HL-60 (cell line): Measurements from ENCODE around the gene SPRED3.

Experiments used
- DNase-seq, 2 experiments: peaks; one replicate each; pipeline ENCODE4 v3.0.0-alpha.2; 2010 to 2020; ENCODE audit warnings: low read depth in 1 of 2, low spot score in 1 of 2
- H3K27ac ChIP-seq: fragments of 250-450 bp; sonication (Bioruptor Pico); replicated peaks from 2 replicates; pipeline ENCODE4 v1.5.1; 2020; ENCODE audit warnings: mild to moderate bottlenecking, moderate library complexity
- H3K27me3 ChIP-seq: fragments of 250-450 bp; sonication (Bioruptor Pico); 2 replicates; pipeline ENCODE4 v1.5.1; 2021; ENCODE audit warnings: mild to moderate bottlenecking, moderate library complexity; ENCODE audit not compliant: insufficient read depth, poor library complexity, severe bottlenecking
- H3K4me3 ChIP-seq: replicated peaks from 2 replicates; pipeline ENCODE4 v1.5.1; 2011; ENCODE audit warnings: mild to moderate bottlenecking, control low read depth, low read length; ENCODE audit not compliant: insufficient read depth
- GABPA ChIP-seq: IDR thresholded peaks from 2 replicates; pipeline ENCODE4 v1.6.1; 2012; ENCODE audit warnings: low read depth
- POLR2AphosphoS5 ChIP-seq: IDR thresholded peaks from 2 replicates; pipeline ENCODE4 v1.6.1; 2012; ENCODE audit warnings: low read depth
- SPI1 ChIP-seq: IDR thresholded peaks from 2 replicates; pipeline ENCODE4 v1.6.1; 2012; ENCODE audit warnings: low read depth, mild to moderate bottlenecking, borderline replicate concordance
- TF ChIP-seq, protein P1 (sequence below): IDR thresholded peaks from one replicate; pipeline ENCODE4 v1.5.1; 2011; ENCODE audit warnings: low read length, control low read depth, inconsistent platforms; ENCODE audit not compliant: insufficient read depth
- TF ChIP-seq, protein P2 (sequence below): IDR thresholded peaks from 2 replicates; pipeline ENCODE4 v1.6.1; 2012; ENCODE audit warnings: low read depth; ENCODE audit not compliant: insufficient replicate concordance

Gene SPRED3

DNA sequence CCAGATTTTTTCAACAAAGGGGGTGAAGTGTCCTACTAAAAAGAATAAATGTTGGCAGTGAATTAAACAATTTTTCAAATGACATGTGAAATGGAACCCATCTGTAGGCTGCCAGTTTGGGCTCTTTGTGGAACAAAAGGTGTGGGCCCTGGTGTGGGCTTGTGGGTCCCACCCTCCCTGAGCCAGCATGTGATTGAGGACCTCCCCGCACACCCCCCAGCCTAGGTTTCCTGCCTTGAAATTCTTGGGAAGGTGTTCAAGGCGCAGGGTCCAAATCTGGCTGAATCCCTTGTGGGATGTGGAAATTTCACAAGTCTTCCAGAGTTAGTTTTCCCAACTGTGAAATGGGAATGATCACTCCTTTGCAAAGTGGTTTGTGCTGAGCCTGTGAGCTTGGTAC is 4.8 kb upstream of the SPRED3 start:
- peaks cover 8% of the 10 kb centered on the region for H3K27me3 ChIP-seq
- no peak overlapping the region for H3K4me3 ChIP-seq
- H3K27ac ChIP-seq = no peak overlapping the region
- TF ChIP-seq, protein P1, sequence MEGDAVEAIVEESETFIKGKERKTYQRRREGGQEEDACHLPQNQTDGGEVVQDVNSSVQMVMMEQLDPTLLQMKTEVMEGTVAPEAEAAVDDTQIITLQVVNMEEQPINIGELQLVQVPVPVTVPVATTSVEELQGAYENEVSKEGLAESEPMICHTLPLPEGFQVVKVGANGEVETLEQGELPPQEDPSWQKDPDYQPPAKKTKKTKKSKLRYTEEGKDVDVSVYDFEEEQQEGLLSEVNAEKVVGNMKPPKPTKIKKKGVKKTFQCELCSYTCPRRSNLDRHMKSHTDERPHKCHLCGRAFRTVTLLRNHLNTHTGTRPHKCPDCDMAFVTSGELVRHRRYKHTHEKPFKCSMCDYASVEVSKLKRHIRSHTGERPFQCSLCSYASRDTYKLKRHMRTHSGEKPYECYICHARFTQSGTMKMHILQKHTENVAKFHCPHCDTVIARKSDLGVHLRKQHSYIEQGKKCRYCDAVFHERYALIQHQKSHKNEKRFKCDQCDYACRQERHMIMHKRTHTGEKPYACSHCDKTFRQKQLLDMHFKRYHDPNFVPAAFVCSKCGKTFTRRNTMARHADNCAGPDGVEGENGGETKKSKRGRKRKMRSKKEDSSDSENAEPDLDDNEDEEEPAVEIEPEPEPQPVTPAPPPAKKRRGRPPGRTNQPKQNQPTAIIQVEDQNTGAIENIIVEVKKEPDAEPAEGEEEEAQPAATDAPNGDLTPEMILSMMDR = no peak
- TF ChIP-seq GABPA = no peak
- TF ChIP-seq SPI1 = no peak
- no peak for TF ChIP-seq POLR2AphosphoS5
- TF ChIP-seq, protein P2, sequence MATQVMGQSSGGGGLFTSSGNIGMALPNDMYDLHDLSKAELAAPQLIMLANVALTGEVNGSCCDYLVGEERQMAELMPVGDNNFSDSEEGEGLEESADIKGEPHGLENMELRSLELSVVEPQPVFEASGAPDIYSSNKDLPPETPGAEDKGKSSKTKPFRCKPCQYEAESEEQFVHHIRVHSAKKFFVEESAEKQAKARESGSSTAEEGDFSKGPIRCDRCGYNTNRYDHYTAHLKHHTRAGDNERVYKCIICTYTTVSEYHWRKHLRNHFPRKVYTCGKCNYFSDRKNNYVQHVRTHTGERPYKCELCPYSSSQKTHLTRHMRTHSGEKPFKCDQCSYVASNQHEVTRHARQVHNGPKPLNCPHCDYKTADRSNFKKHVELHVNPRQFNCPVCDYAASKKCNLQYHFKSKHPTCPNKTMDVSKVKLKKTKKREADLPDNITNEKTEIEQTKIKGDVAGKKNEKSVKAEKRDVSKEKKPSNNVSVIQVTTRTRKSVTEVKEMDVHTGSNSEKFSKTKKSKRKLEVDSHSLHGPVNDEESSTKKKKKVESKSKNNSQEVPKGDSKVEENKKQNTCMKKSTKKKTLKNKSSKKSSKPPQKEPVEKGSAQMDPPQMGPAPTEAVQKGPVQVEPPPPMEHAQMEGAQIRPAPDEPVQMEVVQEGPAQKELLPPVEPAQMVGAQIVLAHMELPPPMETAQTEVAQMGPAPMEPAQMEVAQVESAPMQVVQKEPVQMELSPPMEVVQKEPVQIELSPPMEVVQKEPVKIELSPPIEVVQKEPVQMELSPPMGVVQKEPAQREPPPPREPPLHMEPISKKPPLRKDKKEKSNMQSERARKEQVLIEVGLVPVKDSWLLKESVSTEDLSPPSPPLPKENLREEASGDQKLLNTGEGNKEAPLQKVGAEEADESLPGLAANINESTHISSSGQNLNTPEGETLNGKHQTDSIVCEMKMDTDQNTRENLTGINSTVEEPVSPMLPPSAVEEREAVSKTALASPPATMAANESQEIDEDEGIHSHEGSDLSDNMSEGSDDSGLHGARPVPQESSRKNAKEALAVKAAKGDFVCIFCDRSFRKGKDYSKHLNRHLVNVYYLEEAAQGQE = no peak
- DNase-seq = no peak

DNA sequence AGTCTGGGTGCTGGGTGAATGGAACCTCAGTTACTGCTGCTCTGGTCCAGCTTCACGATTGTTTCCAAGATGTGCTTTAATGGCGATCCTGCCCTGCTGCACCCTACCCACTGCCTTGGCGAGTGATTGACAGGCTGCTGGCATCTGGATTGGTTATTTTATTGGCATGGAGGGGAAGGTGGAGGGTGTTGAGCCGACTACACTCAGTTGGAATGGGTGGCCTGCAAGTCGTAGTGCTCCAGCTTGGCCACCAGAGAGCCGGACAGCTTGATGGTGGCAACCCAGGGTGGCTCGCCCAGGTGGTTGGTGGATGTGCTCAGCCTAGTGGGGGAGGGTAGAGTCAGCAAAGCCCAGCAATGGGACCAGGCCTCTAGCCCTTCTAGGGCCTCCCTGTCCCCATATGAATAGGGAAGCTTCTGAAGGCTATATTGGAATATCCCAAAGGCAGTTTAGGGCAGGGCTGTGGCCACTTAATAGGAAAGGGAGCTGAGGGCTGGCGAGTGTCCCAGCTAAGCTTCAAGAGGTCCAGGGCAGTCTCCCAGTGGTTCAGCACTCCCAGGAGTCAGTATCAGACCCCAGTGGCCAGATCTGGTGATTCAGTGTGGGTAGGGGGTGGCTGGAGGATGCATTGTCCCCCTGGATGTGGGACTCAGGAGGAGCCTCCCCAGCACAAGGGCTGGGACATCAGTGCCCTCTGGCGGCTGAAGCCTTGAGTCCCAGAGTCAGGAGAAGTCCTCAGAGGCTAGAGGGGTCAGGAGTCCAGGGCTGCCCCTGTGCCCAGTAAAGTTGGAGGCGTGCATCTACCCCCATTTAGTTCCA is 4.1 kb upstream of the SPRED3 start:
- no peak overlapping the region for H3K27ac ChIP-seq
- TF ChIP-seq POLR2AphosphoS5 (no peak; the same call in 1 of the 2 replicates), SPI1 (no peak)
- TF ChIP-seq, protein P1 = peak; percentile 14
- TF ChIP-seq, protein P2 = no peak
- DNase-seq = no peak
- H3K4me3 ChIP-seq = no peak overlapping the region
- peaks cover 13% of the 10 kb centered on the region for H3K27me3 ChIP-seq

DNA sequence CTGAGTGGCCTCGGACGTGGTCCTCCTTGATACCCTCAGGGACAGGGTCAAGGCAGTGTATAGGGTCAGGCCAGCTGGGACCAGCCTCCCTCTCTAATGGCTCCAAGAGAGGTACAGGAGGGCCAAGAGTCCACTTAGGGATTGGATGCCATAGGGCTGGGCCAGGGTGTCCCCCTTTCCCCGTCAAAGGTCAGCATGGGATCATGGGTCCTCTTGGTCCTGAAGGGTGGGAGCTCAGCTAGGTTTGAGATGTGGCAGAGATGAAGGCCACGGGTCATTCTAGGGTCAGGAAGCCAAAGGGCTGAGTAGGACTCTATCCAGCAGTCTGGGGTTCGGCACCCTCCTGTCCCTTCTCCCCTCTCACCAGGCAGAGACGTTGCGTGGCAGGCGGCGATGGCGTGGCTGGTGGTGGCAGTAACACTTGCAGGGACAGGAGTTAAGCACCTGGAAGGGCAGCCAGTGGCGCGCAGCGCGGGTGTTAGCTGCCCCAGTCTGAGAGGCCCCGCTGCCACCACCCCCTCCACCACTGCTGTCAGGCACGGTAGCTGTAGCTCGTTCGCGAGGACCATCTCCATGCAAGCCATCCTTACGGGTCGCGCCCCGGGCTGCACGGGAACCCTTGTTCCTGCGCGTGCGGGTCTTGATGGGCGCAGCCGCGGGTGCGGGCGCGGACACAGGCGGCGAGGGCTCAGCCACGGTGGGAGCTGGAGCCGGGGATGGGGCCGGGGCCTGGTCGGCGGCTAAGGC is 3.3 kb upstream of the SPRED3 start:
- Histone ChIP-seq H3K27me3 (peaks cover 16% of the 10 kb centered on the region), H3K27ac (no peak overlapping the region), H3K4me3 (no peak overlapping the region)
- no peak for DNase-seq
- TF ChIP-seq SPI1 (no peak), GABPA (no peak), POLR2AphosphoS5 (no peak)
- TF ChIP-seq, protein P1 = no peak
- TF ChIP-seq, protein P2 = no peak
